Gastrocnemius medialis (tissue), 4 donors: ENCODE data around the gene NCOA6.

Experiments used
- CTCF ChIP-seq, 5 experiments: fragments of 450-650 bp in 3 of 5; fragments of 200-600 bp in 2 of 5; sonication (generic) in 2 of 5; IDR thresholded peaks in 4 of 5; conservative IDR thresholded peaks in 1 of 5; 1 replicate in 4 of 5; 2 replicates in 1 of 5; pipeline ENCODE4 v1.5.1; 2016 to 2019; ENCODE audit warnings: antibody characterized with exemption in 5 of 5, mild to moderate bottlenecking in 3 of 5, moderate library complexity in 3 of 5
- POLR2A ChIP-seq, 2 donors: fragments of 450-650 bp; IDR thresholded peaks; one replicate each; pipeline ENCODE4 v1.6.1; 2017; ENCODE audit warnings: antibody characterized with exemption in 2 of 2, mild to moderate bottlenecking in 2 of 2, moderate library complexity in 2 of 2

- TF ChIP-seq CTCF (IDR thresholded peaks at IDR 0.05 in 4 of 5, conservative IDR thresholded peaks at IDR 0.05 in 1 of 5) (no peak), POLR2A (IDR thresholded peaks at IDR 0.05) (no peak)
These were observed 1.4 kb downstream of the NCOA6 start for GRCh38 chr20:34824026-34824425.
